CD1c-positive myeloid dendritic cell (primary cell): ENCODE measurements around the gene AOC2.
"Not testable (repeated sequence)": the region's sequence is repeated elsewhere in the genome, so short reads cannot be mapped to it uniquely, and the experiment has no call there.

Source experiments
- DNase-seq: peaks from one replicate; pipeline ENCODE4 v3.0.0-alpha.2; 2016; ENCODE audit errors: extremely low spot score

AOC2 gene

DNA sequence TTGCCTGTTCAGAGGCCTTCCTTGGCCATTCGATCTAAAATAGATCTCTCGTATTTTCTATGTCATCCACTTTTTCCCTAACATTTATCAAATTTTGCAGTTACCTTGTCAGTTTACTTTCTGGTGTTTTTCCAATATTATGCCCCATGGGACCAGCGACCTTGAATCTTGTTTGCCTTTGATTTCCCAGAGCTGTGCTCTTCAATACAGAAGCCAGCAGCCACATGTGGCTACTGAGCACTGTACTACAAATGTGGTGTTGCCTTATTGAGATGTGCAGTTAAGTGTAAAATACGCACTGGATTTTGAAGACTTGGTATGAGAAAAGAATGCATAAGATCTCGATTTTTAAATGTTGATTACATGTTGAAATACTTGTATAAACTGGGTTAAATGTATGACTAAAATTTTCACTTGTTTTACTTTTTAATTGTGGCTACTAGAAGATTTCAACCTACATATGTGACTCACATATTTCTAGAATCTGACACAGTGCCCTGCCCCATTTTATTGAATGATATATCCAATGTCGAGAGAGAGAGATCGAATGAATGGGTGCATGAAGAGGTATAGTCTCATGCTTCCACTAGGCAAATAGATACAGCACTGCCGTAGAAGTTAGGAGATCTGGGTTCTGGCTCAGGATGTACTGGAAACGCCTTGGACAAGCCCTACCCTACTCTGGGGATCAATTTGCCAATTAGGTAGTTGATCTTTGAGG lies 12.0 kb upstream of the AOC2 start:
- DNase-seq = no peak

DNA sequence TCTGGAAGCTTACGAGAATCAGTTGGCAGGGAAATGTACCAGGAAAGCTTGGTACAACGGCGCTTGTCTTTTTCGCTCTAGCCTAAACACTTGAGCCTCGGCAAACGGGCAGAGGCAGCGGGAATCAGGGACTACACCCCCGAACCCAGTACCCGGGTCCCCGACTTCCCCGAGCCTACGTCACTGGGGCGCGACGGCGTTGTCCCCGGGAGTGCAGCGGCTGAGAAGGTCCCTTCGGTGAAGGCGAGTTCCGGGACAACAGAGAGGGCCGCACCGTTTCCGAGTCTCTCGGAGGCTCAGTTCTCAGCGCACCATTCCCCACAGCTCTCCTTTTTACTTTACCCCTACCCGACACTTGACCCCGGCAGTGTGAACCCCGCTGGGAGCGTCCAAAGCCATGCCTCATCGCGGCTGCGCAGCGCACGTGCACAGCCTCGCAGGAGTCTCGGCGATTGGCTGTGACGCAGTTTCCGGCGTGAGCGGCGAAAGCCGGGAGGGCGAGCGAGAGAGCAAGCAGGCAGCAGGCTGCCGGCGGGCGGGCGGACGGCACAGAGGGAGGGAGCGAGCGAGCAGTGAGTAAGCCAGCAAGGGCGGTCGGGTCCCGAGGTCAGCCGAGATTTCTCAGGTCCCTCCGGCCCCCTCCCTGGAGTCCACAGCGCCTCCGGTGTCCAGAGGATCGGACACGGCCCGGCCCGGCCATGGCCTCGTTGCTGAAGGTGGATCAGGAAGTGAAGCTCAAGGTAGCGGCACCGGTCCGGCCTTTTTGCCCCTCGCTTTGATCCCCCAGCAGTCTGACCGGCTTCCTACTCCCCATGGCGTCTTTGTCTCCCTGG lies 11.2 kb upstream of the AOC2 start, which contains the start of gene PSME3:
TSS of gene PSME3 (plus strand) at position 464 of the 833 bp plus-strand sequence. CDS start at position 699, 235 bp downstream.
- DNase-seq = peak; percentile 95

DNA sequence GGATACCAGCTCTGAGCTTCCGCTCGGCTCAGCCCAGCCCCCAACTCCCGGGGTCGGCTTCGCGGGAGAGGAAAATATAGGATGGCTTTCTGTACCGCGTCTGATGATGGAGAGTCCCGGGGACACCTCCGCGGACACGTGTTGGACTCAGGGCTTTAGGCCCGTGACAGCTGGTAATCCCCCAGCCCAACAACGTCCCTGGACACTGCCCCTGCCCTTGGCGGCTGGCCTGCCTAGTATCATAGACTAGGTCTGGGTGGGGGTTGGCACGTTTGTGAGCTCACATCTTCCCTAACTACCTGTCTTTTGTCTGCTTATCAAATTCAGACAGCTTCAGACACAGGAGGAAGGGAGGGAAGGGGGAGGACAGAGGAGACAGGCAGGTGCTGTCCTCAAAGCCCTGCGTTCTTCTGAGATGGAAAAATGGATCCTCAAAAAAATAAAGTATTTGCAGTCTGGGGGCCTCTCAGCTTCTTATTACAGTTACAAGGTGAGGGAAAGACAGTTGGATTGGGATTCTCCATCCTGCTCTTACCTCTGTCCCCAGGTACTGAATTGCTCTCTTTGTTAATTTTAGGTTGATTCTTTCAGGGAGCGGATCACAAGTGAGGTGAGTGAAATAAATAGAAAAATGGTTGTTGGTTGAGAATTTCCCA lies 10.5 kb upstream of the AOC2 start:
- no peak for DNase-seq

- no peak for DNase-seq
Measured at GRCh38 chr17:42835732-42836131, 8.6 kb upstream of the AOC2 start.

GRCh38 chr17:42841975-42842685 lies 2.2 kb upstream of the AOC2 start:
- no peak for DNase-seq

DNA sequence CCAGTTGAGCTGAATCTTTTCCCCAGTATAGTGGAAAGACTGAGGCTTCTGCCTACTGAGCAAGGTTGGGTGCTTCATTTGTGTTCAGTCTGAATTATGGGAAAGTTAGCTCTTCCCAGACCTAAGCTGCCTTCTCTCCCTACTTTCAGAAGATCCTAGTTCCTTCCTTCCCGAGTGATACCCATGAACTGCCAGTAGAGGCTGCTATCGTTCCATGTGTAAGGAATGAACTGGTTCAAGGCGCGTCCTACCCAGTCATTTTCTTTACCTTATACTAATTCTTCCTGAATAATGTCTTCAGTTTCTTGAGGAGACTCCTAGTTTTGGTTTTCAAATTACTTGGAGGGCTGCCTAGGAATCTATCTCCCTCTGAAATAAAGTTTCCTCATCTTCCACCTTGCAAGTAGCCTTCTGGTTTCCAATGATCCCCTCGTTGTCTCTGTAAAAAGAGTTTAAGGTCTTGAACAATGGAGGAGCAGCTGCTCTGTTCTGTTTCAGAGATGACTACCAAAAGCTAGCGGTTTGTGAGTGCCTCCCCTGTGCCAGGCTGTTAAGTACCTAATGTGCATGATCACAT lies 934 bp upstream of the AOC2 start:
- DNase-seq = peak; percentile 67

- DNase-seq = no peak
Measured at GRCh38 chr17:42844761-42845555, 578 bp downstream of the AOC2 start.

GRCh38 chr17:42845556-42845917 lies 1.2 kb downstream of the AOC2 start:
- no peak for DNase-seq

DNA sequence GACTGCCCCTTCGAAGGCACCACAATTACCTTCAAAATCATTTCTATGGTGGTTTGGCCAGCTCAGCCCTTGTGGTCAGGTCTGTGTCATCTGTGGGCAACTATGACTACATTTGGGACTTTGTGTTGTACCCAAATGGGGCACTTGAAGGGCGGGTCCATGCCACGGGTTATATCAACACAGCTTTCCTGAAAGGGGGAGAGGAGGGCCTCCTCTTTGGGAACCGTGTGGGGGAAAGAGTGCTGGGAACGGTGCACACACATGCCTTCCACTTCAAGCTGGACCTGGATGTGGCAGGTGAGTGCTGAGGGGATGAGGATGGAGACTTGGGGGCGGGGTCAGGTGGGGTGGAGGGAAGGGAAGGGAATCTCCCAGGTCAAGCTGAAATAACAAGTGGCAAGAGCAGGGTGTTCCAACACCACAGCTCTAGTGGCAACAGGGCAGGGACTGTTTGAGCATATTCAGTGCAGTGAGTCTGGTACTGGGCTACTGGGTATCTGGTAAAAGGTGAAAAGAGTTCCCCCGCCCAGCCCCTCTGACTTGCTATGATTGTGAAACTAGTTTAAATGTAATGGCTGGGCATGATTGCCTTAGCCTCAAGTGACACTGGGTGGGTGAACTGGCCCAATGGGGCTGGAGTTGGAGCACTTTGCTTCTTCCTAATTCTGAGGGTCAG lies 1.7 kb downstream of the AOC2 start:
- DNase-seq = no peak

- no peak for DNase-seq
Measured at GRCh38 chr17:42846594-42847280, 2.4 kb downstream of the AOC2 start.

DNA sequence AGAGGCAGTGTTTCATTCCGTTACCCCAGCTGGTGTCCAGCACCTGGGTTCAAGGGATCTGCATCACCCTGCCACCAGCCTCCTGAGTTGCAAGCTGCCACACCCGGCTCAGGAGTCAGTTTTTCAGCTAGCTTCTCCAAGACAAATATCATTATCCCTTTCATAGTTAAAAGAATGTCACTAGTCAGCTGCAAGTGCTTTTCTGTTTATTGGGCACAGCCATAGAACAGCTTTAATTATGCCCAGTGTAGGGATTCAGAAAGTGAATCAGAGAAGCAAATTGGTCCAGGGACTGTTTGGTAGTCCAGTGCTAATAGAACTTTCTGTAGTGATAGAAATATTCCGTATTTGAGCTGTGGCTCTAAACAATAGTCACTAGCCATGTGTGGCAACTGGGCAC lies 3.7 kb downstream of the AOC2 start:
- no peak for DNase-seq

- no peak for DNase-seq
Measured at GRCh38 chr17:42849031-42849430, 4.7 kb downstream of the AOC2 start.

GRCh38 chr17:42849451-42850181 lies 5.2 kb downstream of the AOC2 start:
- no peak for DNase-seq

GRCh38 chr17:42850954-42851353 lies 6.6 kb downstream of the AOC2 start, which contains the start of gene AOC3:
TSS of gene AOC3 (plus strand) at chr17:42851199. CDS start at chr17:42851344, 145 bp downstream.
- DNase-seq = no peak

- DNase-seq = not testable (repeated sequence)
Measured at GRCh38 chr17:42851371-42852240, 7.2 kb downstream of the AOC2 start.

DNA sequence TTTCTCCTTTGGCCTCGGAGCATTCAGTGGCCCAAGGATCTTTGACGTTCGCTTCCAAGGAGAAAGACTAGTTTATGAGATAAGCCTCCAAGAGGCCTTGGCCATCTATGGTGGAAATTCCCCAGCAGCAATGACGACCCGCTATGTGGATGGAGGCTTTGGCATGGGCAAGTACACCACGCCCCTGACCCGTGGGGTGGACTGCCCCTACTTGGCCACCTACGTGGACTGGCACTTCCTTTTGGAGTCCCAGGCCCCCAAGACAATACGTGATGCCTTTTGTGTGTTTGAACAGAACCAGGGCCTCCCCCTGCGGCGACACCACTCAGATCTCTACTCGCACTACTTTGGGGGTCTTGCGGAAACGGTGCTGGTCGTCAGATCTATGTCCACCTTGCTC lies 8.0 kb downstream of the AOC2 start:
- DNase-seq = no peak

GRCh38 chr17:42853004-42853403 lies 8.6 kb downstream of the AOC2 start:
- DNase-seq = peak; percentile 27

DNA sequence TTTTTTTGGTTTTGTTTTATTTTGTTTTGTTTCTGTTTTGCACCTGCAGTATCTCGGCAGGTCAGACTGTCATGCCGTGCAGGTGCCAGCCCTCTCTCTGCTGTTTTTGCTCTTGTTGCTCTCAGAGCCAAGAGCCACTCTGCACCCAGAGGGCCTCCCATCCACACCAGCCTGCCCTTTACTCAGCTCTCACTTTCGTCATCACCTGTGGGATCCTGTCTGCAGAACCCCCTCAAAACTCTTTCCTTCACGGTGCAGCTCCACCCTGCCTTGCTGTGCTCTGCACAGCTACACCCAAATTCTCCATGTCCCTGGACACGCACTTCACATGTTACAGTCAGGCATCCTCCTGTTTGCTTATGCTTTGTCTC lies 9.2 kb downstream of the AOC2 start:
- DNase-seq = no peak
